HepG2 (cell line): ENCODE results near the gene SNIP1. TPM values are rescaled to one million over a fixed set of nuclear protein-coding genes. Genes with fewer than 3 reads are reported as not detected.

Experiments used
- CAMTA2 ChIP-seq: sonication (generic); formaldehyde crosslinking; IDR thresholded peaks from 2 replicates; pipeline ENCODE4 v1.4.0; 2020; ENCODE audit warnings: mild to moderate bottlenecking, missing genetic modification reagents, borderline replicate concordance
- CHD4 ChIP-seq: fragments of 200-600 bp; sonication (generic); IDR thresholded peaks from 2 replicates; pipeline ENCODE4 v1.7.0; 2017; ENCODE audit warnings: mild to moderate bottlenecking, low read length, borderline replicate concordance
- CREB1 ChIP-seq, 2 experiments: fragments of 450-650 bp in 1 of 2; IDR thresholded peaks; 2 replicates each; pipeline ENCODE4 v1.6.1; 2016 to 2017; ENCODE audit warnings: control low read depth in 1 of 2, mild to moderate bottlenecking in 1 of 2, missing compliant biosample characterization in 1 of 2, missing genetic modification characterization in 1 of 2
- GABPB1 ChIP-seq: IDR thresholded peaks from 2 replicates; pipeline ENCODE4 v1.6.1; 2016; ENCODE audit warnings: mild to moderate bottlenecking, missing genetic modification reagents, moderate library complexity, missing compliant biosample characterization
- KLF12 ChIP-seq: sonication (generic); formaldehyde crosslinking; IDR thresholded peaks from 2 replicates; pipeline ENCODE4 v1.4.0; 2020; ENCODE audit warnings: missing genetic modification reagents, borderline replicate concordance
- MEF2D ChIP-seq: sonication (generic); formaldehyde crosslinking; IDR thresholded peaks from 2 replicates; pipeline ENCODE4 v1.5.1; 2020; ENCODE audit warnings: mild to moderate bottlenecking, missing genetic modification reagents
- NCOR1 ChIP-seq: fragments of 200-600 bp; sonication (generic); IDR thresholded peaks from 2 replicates; pipeline ENCODE4 v1.7.0; 2017; ENCODE audit warnings: antibody characterized with exemption, low read length, borderline replicate concordance
- NFE2L1 ChIP-seq: sonication (generic); formaldehyde crosslinking; IDR thresholded peaks from 2 replicates; pipeline ENCODE4 v1.4.0; 2020; ENCODE audit warnings: missing genetic modification reagents, mild to moderate bottlenecking, borderline replicate concordance
- RNF2 ChIP-seq: fragments of 450-650 bp; conservative IDR thresholded peaks from 2 replicates; pipeline ENCODE4 v1.6.1; 2016; ENCODE audit warnings: low read depth
- RXRA ChIP-seq: sonication (generic); formaldehyde crosslinking; IDR thresholded peaks from 2 replicates; pipeline ENCODE4 v1.5.1; 2020; ENCODE audit warnings: missing genetic modification reagents
- ZFP37 ChIP-seq: sonication (generic); formaldehyde crosslinking; IDR thresholded peaks from 2 replicates; pipeline ENCODE4 v1.4.0; 2020; ENCODE audit warnings: missing genetic modification reagents, borderline replicate concordance
- ZNF24 ChIP-seq: fragments of 450-650 bp; IDR thresholded peaks from 2 replicates; pipeline ENCODE4 v1.6.1; 2017; ENCODE audit warnings: antibody characterized with exemption, mild to moderate bottlenecking
- ZNF251 ChIP-seq: sonication (generic); formaldehyde crosslinking; IDR thresholded peaks from 2 replicates; pipeline ENCODE4 v1.9.0; 2021; ENCODE audit warnings: mild to moderate bottlenecking, missing genetic modification reagents
- ZNF350 ChIP-seq: sonication (generic); formaldehyde crosslinking; IDR thresholded peaks from 2 replicates; pipeline ENCODE4 v1.4.0; 2020; ENCODE audit warnings: mild to moderate bottlenecking, low read depth, missing genetic modification reagents, borderline replicate concordance
- ZNF354B ChIP-seq: sonication (generic); formaldehyde crosslinking; IDR thresholded peaks from 2 replicates; pipeline ENCODE4 v1.8.0; 2022; ENCODE audit warnings: mild to moderate bottlenecking, missing genetic modification reagents
- ZNF432 ChIP-seq: sonication (generic); formaldehyde crosslinking; IDR thresholded peaks from 2 replicates; pipeline ENCODE4 v1.5.0; 2020; ENCODE audit warnings: missing genetic modification reagents, mild to moderate bottlenecking, borderline replicate concordance
- ZNF670 ChIP-seq: sonication (generic); formaldehyde crosslinking; IDR thresholded peaks from 2 replicates; pipeline ENCODE4 v1.8.0; 2022; ENCODE audit warnings: mild to moderate bottlenecking, missing genetic modification reagents, borderline replicate concordance
- ZZZ3 ChIP-seq: sonication (generic); formaldehyde crosslinking; IDR thresholded peaks from 2 replicates; pipeline ENCODE4 v1.4.0; 2020; ENCODE audit warnings: missing genetic modification reagents, mild to moderate bottlenecking, borderline replicate concordance
- polyA plus RNA-seq, 8 experiments: library from polyadenylated mRNA; depleted of rRNA in 3 of 8; stranded (reverse) in 7 of 8; unstranded in 1 of 8; fragments of >200 nt; fragmentation: Illumina TruSeq in 4 of 8; extraction: Trizol in 4 of 8; gene quantifications; 2 replicates each; pipeline versions ENCODE4 v1.2.1 to v1.2.3, GENCODE V29; 2011 to 2016; ENCODE audit warnings: low read depth in 4 of 8, missing spikeins in 1 of 8, mixed read lengths in 1 of 8; ENCODE audit not compliant: insufficient read depth in 1 of 8
- total RNA-seq, 5 experiments: library from RNA; depleted of rRNA; stranded (reverse); fragments of >200 nt; fragmentation: Illumina TruSeq; extraction: Trizol; gene quantifications; 2 replicates each; pipeline ENCODE4 v1.2.3, GENCODE V29; 2016; ENCODE audit warnings: low read depth in 1 of 5
- TF ChIP-seq, protein P1 (sequence below): sonication (generic); formaldehyde crosslinking; IDR thresholded peaks from 2 replicates; pipeline ENCODE4 v1.8.0; 2022; ENCODE audit warnings: missing genetic modification reagents, mild to moderate bottlenecking, inconsistent platforms, borderline replicate concordance
- TF ChIP-seq, protein P2 (sequence below): sonication (generic); formaldehyde crosslinking; IDR thresholded peaks from 2 replicates; pipeline ENCODE4 v1.5.0; 2020; ENCODE audit warnings: missing genetic modification reagents
- TF ChIP-seq, protein P3 (sequence below): sonication (generic); formaldehyde crosslinking; IDR thresholded peaks from 2 replicates; pipeline ENCODE4 v1.4.0; 2020; ENCODE audit warnings: missing genetic modification reagents, mild to moderate bottlenecking, borderline replicate concordance
- TF ChIP-seq, protein P4 (sequence below): sonication (generic); formaldehyde crosslinking; IDR thresholded peaks from 2 replicates; pipeline ENCODE4 v1.9.0; 2022; ENCODE audit warnings: missing genetic modification reagents, mild to moderate bottlenecking, borderline replicate concordance

Gene SNIP1
- total and polyA plus RNA-seq, 2 of the 13 experiments (the other 11 are each of a cell fraction or from before 2014, with no cell fraction given) = 5.5 to 11.2 TPM

DNA sequence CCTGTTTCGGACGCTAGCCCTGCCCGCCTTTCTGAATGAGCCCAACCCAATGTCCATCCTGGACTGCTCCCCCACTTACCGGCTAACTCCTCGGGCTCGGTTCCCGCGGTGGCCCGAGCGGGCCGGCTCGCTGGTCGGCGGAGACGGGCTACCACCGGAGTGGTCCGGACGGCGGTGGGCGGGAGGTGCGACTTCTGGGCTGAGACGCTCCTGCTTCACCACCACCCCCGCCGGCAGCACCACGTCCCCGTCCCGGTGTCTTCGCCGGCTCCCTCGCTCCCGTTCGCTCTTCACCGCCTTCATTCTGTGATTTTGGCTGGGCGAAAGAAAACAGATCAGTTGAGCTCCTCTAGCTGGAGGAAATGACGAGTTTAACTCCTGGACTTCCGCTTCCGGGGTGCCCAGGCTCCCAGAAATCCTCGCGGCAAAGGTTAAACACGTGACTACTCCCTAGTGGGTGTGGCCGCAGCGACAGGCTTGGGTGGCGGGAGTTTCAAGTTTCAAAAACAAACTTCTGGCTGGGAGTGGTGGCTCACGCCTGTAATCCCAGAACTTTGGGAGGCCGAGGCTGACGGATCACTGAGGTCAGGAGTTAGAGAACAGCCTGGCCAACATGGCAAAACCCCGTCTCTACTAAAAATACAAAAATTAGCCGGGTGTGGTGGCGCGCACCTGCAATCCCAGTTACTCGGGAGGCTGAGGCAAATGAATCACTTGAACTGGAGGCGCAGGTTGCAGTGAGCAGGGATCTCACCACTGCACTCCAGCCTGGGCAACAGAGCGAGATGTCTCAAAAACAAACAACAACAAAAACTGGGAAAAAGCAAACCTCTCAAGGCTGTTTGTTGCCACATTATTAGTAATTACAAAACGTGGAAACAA is at the start of gene SNIP1 (continued):
- TF ChIP-seq, protein P1, sequence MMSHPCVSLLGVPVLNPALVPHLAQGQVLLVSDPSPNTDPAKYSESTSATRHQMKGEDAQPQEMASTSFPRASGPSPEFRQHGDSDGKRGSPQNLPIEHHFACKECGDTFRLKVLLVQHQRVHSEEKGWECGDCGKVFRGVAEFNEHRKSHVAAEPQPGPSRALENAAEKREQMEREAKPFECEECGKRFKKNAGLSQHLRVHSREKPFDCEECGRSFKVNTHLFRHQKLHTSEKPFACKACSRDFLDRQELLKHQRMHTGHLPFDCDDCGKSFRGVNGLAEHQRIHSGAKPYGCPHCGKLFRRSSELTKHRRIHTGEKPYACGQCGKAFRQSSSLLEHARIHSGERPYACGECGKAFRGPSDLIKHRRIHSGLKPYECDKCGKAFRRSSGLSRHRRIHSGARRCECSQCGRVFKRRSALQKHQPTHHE (CRISPR knock-in tag) = 0 out of 2 replicates have a peak, but pooled peaks have one; percentile 40
- TF ChIP-seq, protein P2, sequence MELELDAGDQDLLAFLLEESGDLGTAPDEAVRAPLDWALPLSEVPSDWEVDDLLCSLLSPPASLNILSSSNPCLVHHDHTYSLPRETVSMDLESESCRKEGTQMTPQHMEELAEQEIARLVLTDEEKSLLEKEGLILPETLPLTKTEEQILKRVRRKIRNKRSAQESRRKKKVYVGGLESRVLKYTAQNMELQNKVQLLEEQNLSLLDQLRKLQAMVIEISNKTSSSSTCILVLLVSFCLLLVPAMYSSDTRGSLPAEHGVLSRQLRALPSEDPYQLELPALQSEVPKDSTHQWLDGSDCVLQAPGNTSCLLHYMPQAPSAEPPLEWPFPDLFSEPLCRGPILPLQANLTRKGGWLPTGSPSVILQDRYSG (CRISPR knock-in tag) = no peak
- TF ChIP-seq GABPB1 (CRISPR knock-in tag) = peak; percentile 99
- peak; percentile 91 for TF ChIP-seq KLF12 (CRISPR knock-in tag)
- TF ChIP-seq, protein P3, sequence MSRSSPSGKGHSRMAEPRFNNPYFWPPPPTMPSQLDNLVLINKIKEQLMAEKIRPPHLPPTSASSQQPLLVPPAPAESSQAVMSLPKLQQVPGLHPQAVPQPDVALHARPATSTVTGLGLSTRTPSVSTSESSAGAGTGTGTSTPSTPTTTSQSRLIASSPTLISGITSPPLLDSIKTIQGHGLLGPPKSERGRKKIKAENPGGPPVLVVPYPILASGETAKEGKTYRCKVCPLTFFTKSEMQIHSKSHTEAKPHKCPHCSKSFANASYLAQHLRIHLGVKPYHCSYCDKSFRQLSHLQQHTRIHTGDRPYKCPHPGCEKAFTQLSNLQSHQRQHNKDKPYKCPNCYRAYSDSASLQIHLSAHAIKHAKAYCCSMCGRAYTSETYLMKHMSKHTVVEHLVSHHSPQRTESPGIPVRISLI (CRISPR knock-in tag) = peak; percentile 35; the same call in 1 of the 2 replicates
- TF ChIP-seq ZNF24 = no peak
- peak; percentile 83 for TF ChIP-seq CREB1 (IDR thresholded peaks at IDR 0.05)
- TF ChIP-seq CREB1 (CRISPR knock-in tag; IDR thresholded peaks at IDR 0.05) = peak; percentile 99
- peak; percentile 38; the same call in 1 of the 2 replicates for TF ChIP-seq RXRA (CRISPR knock-in tag)
- TF ChIP-seq CHD4 = no peak
- TF ChIP-seq ZZZ3 (CRISPR knock-in tag) = no peak; the same call in 1 of the 2 replicates
- peak; percentile 64; the same call in 1 of the 2 replicates for TF ChIP-seq ZNF670 (CRISPR knock-in tag)
- TF ChIP-seq, protein P4, sequence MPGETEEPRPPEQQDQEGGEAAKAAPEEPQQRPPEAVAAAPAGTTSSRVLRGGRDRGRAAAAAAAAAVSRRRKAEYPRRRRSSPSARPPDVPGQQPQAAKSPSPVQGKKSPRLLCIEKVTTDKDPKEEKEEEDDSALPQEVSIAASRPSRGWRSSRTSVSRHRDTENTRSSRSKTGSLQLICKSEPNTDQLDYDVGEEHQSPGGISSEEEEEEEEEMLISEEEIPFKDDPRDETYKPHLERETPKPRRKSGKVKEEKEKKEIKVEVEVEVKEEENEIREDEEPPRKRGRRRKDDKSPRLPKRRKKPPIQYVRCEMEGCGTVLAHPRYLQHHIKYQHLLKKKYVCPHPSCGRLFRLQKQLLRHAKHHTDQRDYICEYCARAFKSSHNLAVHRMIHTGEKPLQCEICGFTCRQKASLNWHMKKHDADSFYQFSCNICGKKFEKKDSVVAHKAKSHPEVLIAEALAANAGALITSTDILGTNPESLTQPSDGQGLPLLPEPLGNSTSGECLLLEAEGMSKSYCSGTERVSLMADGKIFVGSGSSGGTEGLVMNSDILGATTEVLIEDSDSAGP (CRISPR knock-in tag) = peak; percentile 73; the same call in 1 of the 2 replicates
- TF ChIP-seq NCOR1 = peak; percentile 13; the same call in 1 of the 2 replicates
- TF ChIP-seq MEF2D = no peak; the same call in 1 of the 2 replicates
- no peak for TF ChIP-seq RNF2
- TF ChIP-seq ZNF354B (CRISPR knock-in tag) = no peak
- TF ChIP-seq ZFP37 (CRISPR knock-in tag) = no peak
- no peak for TF ChIP-seq ZNF251 (CRISPR knock-in tag)
- peak; percentile 48; the same call in 1 of the 2 replicates for TF ChIP-seq ZNF350 (CRISPR knock-in tag)
- no peak for TF ChIP-seq NFE2L1 (CRISPR knock-in tag)
- no peak for TF ChIP-seq ZNF432 (CRISPR knock-in tag)
- 0 out of 2 replicates have a peak, but pooled peaks have one; percentile 31 for TF ChIP-seq CAMTA2 (CRISPR knock-in tag)
